ENCODE data around the gene PRAMEF8.
"Not testable (repeated sequence)": the region's sequence is repeated elsewhere in the genome, so short reads cannot be mapped to it uniquely, and the experiment has no call there.

Gene PRAMEF8

DNA sequence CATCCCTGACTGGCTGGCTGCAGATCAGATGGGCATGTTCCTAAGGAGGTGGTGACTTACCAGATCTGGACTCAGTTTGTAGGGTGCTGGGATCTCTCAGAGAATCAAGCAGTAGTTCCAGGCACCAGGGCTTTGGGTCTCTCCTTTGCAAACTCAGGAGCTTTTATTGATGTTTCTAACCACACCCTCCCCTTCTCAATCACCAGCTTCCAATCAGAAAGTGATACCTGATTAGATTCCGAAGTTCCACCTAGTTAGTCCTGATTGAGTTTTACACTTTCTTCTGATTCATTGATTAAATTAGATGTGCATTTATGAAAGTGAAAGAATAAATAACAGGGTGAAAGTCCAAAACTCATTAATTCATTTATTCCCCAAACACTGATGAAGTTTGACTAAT lies at the start of gene PRAMEF8:
PRAMEF8 (minus strand) TSS at position 101 of the 400 bp plus-strand sequence. CDS start 1,046 bp downstream, outside the sequence.
- not testable (repeated sequence) for DNase-seq

DNA sequence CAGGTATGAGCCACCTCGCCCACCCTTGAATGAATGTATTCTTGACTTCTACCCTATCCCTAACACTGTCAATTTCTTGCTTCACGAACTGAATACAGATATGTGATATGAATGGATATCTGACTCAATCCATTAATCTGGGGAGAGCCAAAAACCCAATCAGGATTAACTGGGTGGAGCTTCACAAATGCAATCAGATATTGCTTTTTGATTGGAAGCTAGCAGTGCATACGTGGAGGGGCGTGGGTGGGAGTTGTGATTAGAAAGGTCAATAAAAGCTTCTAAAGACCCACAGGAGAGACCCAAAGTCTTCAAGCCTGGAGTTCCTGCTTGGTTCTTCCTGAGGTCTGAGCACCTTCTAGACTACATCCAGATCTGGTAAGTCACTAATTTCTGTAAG lies 30.3 kb upstream of the PRAMEF8 start, which contains the start of gene PRAMEF15:
PRAMEF15 (plus strand) TSS at position 301 of the 400 bp plus-strand sequence. CDS start 2,827 bp downstream, outside the sequence.
- DNase-seq, result not testable (repeated sequence)

- DNase-seq, result not testable (repeated sequence)
Observed at GRCh38 chr1:13303239-13303638, 18.3 kb upstream of the PRAMEF8 start, which contains the start of gene PRAMEF33. Gene PRAMEF33 (plus strand): TSS chr1:13303539. CDS start chr1:13305955, 2,416 bp downstream.

- not testable (repeated sequence) for DNase-seq
Observed at GRCh38 chr1:13302197-13302596, 17.3 kb upstream of the PRAMEF8 start.

- DNase-seq, result not testable (repeated sequence)
Observed at GRCh38 chr1:13298699-13299098, 13.8 kb upstream of the PRAMEF8 start.

DNA sequence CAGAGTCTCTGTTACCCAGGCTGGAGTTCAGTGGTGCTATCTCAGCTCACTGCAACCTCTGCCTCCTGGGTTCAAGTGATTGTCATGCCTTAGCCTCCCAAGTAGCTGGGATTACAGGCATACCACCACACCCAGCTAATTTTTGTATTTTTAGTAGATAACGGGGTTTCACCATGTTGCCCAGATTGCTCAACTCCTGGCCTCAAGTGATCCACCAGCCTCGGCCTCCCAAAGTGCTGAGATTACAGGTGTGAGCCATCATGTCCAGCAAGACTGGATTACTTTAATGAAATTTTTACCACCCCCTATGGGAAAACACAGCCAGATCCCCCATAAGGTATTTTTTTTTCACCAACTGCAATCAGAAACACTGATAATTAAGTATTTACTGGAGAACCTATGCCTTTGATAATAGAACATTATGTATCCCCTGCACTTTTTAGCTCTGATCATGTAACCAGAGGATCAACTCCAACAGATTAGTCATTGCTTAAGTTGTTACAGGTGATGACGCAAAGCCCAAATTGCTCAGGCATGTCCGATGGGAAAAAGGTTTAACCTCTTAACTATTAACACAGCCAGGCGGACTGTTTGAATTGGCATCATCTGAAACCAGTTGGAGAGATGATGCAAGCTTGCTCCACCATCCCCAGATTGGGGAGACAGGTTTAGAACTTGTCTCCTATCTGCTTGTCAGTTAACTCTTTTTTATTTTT lies 12.4 kb upstream of the PRAMEF8 start:
- not testable (repeated sequence) for DNase-seq

DNA sequence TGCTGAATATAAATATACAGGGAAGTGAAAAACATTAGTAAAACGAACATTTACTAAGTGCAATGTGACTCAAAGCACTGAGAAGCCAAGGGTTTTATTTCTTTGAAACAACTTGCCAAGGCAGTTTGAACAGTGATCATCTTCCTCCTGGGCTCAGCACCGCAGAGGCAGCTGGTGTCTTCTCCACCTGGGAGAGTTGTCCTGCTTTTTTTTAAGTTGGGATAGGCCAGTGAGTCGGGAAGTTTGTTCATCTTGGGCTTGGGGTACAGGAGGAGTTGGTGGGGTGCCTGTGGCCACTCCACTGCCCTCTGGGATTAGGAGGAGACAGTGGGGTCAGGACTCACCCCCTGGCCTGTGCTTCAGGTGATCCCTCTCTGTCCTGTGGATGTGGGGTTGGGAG lies 4.1 kb upstream of the PRAMEF8 start:
- DNase-seq, result not testable (repeated sequence)

DNA sequence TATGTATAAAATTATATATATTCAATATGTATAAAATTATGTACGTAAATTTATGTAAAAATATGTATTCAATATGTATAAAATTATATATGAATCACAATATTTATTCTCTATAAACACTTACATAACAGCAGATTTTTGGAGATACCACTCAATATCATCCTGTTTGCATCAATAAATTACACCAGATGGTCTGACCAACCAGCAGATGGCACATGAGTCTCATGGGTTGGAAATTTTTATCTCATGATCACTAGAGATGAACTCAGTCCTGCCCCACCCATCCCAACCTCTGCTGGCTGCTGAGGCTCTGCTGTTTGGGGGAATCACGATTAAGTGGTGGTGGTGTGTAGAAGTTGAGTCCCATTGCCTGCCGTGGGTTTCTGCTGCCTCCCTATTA lies 5.3 kb downstream of the PRAMEF8 start:
- not testable (repeated sequence) for DNase-seq

DNA sequence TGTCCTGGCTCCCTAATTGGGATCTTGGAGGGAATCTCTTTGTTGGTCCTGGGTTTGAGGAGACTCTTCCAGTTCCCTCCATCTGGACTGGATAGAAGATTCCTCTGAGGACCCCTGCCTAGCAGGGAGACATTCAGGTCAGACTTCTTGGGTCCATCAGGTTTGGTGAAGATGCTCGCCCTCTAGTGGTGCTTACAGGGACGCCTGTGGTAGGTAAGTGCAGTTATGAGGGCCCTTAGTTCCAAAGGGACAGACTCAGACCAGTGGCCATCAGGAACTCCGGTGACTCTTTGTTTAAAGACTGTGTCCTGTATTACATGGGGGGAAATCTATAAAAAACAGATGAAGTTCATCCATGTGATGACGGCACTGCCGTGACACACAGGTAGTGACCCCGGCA lies 7.9 kb downstream of the PRAMEF8 start:
- not testable (repeated sequence) for DNase-seq

- DNase-seq, result not testable (repeated sequence)
Observed at GRCh38 chr1:13265124-13265523, 19.8 kb downstream of the PRAMEF8 start.

GRCh38 chr1:13253898-13254297 lies 31.0 kb downstream of the PRAMEF8 start, which contains the start of gene PRAMEF5:
Gene PRAMEF5 (plus strand): TSS chr1:13254198. CDS start chr1:13259269, 5,071 bp downstream.
- DNase-seq, result not testable (repeated sequence)

- DNase-seq, result not testable (repeated sequence)
Observed at GRCh38 chr1:13247122-13247521, 37.8 kb downstream of the PRAMEF8 start.

DNA sequence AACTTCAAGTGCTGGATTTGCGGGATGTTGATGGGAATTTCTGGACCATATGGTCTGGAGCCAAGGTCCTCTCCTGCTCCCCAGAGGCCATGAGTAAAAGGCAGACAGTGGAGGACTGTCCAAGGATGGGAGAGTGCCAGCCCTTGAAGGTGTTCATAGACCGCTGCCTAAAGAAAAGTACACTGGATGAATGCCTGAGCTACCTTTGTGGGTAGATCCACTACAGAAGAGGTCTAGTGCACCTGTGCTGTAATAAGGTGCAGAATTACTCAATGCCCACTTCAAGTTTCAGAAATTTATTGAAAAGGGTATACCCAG lies 38.4 kb downstream of the PRAMEF8 start:
- not testable (repeated sequence) for DNase-seq

- DNase-seq, result not testable (repeated sequence)
Observed at GRCh38 chr1:13245841-13246553, 38.9 kb downstream of the PRAMEF8 start.

- DNase-seq, result not testable (repeated sequence)
Observed at GRCh38 chr1:13243536-13244263, 41.2 kb downstream of the PRAMEF8 start.

DNA sequence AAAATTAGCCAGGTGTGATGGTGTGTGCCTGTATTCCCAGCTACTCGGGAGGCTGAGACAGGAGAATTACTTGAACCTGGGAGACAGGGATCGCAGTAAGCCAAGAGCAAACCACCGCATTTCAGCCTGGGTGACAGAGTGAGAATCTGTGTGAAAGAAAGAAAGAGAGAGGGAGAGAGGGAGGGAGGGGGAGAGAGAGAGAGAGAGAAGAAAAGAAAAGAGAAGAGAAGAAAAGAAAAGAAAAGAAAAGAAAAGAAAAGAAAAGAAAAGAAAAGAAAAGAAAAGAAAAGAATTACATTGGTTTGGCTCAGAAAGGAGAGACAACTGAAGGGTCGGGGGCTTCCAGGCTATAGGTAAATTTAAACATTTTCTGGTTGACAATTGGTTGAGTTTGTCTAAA lies 45.3 kb downstream of the PRAMEF8 start:
- DNase-seq, result not testable (repeated sequence)

DNA sequence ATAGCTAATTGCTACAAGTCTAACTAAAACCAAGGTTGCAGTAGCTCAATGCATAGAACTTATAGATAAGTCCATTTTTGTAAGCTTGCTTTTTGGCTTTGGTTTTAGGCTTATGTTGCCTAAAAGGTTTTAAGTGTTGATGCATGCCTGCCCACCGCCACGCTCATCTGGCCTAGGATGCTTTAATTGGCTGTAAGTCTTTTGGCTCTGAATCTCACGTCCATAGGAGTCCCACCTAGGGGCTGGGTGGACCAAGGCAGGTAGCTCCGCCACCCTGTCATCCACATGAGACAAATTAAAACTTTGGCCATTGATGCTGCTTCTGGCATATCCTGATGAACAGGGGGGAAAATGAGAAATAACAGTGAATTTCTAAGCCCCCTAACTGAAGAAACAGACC lies 47.4 kb downstream of the PRAMEF8 start:
- DNase-seq, result not testable (repeated sequence)

DNA sequence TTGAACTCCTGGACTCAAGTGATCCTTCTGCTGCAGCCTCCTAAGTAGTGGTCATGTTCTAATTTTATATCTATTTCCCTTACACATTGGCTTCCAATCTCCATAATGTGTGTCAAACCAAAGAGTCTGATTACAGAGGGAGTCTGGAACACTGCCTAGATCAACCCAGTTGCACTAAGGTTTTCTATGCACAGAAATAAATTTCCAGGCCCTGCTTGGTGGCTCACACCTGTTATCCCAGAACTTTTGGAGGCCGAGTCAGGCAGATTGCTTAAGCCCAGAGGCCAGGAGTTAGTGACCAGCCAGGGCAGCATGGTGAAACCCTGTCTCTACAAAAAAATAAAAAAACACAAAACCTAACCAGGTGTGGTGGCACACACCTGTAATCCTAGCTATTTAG lies 50.9 kb downstream of the PRAMEF8 start:
- DNase-seq, result not testable (repeated sequence)

GRCh38 chr1:13232056-13232455 lies 52.9 kb downstream of the PRAMEF8 start:
- not testable (repeated sequence) for DNase-seq
